HTERT RPE-1 (cell line): ENCODE data around the gene BIN1.

Experiments used
- in situ Hi-C: fragments of 300-500 bp; cut with MboI; formaldehyde crosslinking; loops from 4 replicates; pipeline ENCODE4 v1.14.3; 2020; ENCODE audit warnings: low sequenced_read_pairs

Gene BIN1, protein sequence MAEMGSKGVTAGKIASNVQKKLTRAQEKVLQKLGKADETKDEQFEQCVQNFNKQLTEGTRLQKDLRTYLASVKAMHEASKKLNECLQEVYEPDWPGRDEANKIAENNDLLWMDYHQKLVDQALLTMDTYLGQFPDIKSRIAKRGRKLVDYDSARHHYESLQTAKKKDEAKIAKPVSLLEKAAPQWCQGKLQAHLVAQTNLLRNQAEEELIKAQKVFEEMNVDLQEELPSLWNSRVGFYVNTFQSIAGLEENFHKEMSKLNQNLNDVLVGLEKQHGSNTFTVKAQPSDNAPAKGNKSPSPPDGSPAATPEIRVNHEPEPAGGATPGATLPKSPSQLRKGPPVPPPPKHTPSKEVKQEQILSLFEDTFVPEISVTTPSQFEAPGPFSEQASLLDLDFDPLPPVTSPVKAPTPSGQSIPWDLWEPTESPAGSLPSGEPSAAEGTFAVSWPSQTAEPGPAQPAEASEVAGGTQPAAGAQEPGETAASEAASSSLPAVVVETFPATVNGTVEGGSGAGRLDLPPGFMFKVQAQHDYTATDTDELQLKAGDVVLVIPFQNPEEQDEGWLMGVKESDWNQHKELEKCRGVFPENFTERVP

DNA sequence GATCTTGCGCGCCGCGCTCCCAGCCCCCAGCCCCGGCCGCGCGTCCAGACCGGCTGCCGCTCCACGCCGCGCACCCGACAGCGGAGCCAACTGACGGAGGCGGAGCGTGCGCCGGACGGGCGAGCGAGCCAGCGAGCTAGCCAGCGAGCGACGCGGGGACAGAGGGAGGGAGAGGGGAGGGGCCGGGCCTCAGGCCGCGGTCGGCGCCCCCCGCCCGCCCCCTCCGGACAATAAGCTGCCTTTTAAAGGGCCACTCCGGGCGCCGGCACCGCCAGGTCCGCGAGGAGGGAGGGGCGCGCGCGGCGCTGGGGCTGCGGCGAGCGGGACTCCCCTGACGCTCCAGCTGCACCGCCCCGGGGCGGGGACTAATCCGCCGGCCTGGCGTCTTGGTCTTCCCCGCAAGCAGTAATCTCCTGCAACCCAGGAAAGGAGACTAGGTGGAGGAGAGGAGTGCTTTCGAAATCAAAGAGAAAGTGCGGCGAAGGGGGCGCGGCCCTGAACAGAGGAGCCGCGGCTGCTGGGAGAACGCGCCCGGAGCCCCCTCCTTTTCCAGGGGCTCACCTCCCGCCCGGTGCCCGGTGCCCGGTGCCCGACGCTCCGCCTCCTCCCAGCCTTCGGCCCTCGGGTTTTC, at the start of gene BIN1:
Gene BIN1 (minus strand): TSS at position 164 of the 631 bp plus-strand sequence. CDS start 211 bp downstream, outside the sequence.
- in situ Hi-C loops, result no loop called here

DNA sequence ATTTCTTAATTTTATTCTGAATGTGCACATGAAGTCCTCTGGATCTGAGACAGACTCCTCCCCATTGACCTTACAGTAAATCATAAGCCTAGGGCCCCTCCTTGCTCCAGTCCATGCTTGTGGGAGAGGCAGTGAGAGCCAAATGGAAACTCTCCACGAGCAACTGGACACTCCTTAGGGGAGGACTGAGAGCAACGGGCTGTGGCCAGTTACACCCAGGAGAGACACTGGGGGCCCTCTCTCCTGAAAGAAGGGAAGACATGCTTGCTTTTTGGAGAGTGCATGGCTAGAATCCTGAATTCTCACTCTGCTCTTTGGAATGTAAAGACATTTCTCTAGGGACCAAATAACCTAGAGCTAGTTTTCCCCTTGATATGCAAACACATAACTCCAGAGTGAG, 49.0 kb upstream of the BIN1 start:
- in situ Hi-C loops, result no loop called here

DNA sequence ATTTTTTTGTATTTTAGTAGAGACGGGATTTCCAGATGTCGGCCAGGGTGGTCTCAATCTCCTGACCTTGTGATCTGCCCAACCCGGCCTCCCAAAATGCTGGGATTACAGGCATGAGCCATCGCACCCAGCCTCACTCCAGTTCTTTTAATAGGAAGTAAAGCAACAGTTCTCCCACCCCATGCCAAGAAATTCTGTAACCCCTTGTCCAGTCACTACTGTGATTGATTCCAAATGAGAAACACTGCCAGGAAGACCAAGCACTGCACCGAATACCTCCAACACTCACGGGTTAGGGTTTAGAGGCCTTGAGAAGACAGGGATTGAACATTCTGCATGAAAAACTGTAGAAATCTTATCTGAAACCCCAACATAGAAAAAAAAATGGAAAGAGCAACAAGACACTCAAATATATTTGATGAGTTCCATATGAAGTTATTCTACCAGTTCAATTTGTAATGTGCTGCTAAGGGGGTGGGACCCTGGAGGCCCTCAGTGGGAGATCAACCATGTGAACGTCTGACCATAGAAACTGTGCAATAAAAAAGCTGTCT, 48.2 kb upstream of the BIN1 start:
- in situ Hi-C loops, result no loop called here

DNA sequence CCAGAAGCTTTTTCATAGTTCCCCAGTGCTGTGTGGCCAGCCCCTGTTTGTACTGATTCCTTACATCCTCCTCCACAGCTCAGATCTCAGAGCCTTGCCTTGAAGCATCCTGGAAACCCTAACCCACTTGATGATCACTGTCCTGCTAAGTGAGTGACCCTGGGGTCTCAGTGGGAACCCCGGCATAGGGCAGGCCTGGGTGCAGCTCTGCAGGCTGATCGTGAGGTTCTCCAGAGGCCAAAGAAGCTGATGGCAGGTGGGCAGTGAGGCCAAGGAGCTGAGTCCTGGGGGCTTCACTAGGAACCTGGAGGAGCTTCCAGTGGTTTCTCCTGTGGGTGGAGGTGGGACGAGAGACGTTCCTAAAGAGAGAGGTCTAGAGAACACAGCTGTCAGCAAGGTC, 47.4 kb upstream of the BIN1 start:
- in situ Hi-C loops, result no loop called here

DNA sequence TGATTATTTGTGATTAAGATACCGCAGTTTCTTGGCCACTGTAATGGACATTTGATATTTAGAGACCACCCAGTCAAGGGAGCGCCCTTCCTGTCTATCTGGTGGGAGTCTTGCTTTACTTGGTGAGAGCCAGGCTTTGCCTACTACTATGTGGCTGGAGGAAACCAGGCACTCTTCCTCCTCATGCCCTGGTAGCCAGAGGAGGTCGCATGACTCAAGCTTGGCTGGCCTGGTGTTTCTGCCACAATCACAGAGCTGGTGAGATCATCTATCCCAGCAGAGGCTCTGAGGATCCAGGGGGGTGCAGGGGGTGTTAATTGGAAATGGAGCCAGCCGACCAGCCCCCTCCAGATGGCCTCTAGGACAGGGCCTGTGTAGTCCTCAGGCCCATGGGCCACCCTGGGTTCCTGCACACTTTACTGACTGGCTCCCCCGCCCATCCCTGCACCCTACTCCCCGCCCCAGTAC, 46.8 kb upstream of the BIN1 start:
- in situ Hi-C loops, result no loop called here

DNA sequence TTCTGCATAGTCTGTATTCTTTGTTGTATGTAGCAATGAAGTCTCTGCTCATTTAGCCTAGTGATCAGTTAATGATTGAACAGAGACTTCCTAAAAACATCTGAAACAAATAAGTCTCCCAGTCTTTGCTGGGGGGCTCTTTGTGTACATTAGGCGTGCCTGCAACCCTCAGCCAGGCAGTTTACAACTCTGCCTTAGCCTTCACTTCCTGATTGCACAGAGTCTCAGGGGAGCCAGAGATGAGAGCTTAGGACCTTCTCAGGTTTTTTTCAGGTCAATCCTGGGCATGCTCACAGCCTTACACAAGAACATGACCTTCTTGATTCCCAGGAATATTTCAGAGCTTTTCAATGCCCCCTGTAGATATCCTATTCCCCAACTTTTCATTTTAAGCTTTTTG, 44.0 kb upstream of the BIN1 start:
- in situ Hi-C loops, result no loop called here

DNA sequence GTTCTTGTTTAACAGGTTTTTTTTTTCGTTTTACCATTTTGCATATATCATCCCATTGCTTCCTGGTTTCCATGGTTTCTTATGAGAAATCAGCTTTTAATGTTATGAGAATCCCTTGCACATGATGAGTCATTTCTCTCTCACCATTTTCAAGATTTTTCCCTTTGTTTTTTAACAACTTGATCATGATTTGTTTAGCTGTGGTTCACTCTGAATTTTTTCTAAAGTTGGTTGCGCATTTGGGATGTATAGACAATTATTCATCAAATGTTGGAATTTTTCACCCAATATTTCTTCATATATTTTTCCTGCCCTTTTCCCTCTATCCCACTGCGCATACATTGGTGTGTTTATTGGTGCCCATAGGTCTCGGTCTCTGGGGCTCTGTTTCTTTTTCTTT, 42.4 kb upstream of the BIN1 start:
- in situ Hi-C loops, result no loop called here

DNA sequence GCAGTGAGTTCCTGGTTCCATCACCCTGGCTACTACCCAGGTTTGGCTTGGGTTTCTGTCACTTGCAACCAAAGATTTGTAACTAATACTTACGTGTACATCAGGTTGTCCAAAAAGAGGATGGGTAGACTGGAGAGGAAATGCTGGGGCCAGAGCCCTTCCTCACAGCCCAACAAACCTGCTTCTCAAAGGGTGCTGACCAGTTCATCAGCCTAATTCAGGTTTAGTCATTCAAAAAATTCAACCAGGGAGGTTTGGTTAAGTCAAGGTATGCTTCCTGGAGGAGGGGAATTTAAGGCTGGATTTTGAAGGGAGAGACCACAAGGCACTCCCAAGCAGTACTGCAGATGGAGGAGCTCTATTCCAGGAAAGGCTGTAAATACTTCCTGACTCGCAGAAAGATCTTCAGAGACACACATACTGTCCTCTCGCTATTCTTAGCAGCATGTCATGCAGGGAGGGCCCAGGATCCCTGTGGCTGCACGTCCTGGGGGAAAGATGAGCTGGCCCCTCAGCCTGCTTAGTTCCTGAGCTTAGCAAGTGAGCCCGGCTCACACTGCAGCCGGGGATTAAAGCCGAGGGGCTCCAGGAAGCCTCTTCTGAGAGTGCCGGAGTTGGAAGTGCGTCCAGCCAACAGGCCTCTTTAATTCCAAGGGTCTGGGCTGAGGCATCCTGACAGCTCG, 40.0 kb upstream of the BIN1 start:
- in situ Hi-C loops, result no loop called here

DNA sequence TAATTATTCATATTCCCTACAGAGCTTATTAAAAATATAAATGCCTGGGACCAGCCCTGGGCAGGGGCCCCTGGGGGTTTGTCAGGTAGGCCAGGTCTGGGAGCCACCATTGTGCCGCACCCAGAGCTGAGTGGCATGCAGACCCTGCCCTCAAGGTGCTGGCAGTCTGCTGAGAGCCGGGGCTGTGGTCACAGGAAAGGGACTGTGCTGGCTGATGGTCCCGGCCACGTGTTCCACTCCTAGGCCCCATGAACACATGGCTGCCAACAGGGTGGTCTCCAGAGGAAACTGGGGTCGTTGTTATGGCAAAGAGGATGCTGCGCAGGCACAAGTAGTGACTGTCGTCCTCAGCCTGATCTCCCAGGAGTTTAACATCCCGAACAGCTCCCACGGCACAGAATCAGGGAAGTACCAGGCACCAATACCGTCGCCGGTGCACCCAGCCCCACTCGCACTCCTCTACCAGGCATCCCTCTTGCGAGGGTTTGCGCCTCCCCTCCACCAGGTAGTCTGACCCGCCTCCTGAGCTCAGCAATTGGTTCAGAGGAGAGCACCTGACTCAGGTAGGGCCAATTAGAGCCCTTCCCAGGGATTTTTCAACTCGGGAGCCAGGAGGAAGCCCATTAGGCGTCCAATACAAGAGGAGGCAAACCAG, 39.2 kb upstream of the BIN1 start:
- in situ Hi-C loops, result no loop called here

DNA sequence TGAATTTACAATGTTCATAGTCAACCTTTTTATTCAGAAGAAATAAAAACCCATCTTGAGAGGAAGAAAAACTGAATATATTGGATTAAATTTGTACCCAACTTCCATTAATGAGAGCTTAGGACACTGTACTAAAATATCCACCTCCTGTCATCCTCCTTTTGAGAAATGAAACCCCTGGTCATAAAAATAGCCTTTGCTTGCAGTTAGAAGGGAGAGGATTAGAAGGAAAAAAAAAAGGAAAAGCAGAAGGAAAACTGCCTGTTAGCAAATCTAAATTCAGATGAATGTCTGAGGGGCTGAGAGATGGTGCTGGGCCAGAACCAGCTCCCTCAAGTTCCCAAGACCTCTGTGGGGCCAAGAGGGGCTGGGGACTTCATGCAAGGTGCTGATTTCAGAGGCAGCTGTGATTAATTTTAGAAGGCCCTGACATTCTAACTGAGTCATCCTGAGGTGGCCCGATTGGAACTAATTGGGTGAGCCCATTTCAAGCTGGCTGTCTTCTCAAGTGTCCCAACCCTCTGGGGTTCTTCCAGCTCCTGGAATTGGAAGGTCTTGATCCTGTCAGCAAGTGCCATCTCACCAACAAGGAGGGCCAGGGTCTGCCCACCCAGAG, 38.4 kb upstream of the BIN1 start:
- in situ Hi-C loops, result no loop called here

DNA sequence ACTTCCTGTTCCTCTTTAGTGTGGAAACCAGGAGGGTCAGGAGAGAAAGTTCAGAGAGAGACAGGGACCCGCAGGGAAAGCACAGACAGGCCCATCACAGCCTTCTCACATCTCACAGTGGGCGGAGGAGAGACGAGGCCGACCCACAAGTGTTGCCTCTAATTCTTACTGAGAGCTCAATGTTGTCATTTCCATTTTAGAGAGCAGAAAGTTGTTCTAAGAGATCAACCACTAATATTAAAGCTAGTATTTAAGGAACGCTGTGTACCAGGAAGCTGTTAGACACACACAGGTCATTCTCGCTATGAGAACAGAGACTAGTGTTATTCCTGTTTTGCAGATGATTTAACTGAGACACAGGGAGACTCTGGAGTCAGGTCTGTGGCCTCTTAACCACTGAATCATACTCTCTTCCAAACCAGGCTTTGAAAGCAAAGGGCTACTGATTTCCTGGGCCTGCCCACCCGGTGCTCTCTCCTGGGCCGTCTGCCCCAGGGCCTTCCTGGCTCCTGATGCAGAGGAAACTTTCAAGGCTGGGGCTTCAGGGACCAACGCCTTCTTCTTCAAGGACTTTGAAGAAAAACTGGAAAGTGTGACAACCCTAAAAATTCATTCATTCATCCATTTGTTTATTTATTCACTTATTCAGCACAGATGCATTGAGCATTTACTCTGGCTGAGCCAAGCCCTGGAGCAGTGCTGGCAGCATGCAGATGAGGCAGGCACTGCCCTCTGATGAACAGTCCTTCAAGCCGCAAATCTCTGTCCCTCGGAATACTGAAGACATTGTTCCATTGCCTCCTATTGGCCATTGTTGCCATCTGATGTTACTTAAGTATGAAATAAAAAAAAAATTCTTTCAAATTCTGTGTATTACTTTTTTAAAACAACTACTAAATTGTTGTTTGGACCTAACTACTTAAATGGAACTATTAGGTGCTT, 37.2 kb upstream of the BIN1 start:
- in situ Hi-C loops, result no loop called here

DNA sequence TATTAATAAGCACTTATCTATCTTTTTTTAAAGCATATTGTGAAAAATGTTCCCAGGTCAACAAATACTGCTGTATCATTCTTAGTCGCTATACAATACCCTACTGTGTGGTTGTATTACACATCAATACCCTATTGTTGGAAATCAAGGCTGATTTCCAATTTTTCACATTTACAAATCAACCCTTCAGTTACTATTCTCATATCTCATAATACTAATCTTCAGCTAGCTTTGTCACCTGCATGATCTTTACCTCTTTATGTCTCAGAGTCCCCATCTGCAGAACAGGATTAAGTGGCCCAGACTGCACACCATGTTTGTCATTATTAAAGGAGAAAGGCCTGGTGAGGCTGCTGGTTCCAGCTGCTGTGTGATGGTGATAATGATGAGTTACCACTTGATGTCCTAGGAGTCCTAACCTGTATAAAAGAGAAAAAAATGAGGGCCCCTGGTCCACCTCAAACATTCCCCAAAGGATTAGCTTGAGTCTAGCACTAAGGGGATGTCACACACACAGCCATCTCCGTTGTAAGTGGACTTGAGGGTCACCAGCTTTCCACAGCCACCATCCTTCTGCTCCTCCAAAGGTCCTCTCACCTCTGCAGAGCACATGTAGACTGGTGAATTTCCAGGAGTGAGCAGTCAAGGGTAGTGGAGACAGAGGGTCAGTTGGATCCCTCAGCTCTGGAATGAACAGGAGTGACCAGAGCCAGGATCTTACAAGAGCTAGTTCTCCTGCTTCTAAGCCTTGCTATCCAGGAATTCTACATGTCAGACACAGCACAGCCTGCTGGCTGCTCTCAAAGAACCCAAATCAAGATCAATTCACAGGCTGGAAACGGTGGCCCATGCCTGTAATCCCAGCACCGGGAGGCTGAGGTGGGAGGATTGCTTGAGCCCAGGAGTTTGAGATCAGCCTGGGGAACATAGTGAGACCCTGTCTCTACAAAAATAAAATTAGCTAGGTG, 36.0 kb upstream of the BIN1 start:
- in situ Hi-C loops, result no loop called here

DNA sequence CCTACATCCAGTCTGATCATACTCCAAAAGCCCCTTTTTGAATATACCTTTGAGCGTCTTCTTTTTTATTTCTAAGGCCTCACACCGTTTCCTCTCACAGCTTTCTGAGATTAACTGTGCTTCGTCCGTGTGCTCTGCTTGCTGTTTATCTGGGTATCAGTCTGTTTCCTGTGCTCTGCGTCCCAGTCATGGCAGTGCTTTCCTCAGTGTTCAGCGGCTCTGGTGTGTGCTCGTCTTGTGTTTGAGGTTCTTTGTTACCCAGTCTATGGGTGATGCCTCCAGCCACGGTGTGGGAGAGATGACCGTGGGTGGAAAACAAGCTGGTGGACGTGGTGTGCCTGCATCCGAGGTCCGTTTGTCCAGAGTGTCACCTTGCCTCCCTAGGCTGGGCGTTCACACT, 33.6 kb upstream of the BIN1 start:
- in situ Hi-C loops, result no loop called here

DNA sequence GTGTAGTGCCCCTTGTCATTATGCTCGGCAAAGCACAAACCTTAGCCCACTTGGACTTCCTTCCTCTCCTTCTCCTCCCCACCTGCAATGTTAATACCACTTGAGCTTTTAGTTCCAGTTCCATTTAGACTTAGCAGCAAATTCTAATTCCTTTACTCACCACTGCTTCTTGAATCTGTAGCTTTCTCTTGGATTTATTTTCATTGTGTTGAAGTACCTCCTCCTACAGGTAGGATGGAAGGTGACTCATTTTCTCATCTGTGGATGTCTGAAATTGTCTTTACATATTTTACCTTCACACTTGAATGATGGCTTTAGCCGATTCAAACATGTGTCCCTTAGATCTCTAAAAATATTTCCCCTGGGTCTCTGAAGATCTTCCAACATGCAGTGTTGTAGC, 32.8 kb upstream of the BIN1 start:
- in situ Hi-C loops, result no loop called here

DNA sequence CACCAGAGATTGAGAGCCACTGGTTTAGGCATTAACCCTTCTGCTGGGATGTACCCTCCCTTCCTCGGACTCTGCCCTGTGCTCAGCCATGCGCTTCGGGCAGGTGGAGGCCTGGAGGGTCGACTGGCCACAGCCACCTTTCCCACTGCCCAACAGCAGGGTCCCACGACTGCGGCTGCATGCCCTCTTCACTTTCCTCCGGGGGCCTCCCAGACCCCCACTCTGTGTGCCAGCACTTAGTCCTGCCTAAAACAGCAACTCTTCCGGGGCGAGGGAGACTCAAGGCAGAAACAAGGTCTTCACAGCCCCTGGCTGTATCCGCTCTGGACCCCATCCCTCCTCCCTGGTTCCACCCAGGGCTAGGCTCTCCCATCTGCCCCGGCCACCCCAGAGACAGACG, 31.3 kb upstream of the BIN1 start:
- in situ Hi-C loops, result no loop called here

DNA sequence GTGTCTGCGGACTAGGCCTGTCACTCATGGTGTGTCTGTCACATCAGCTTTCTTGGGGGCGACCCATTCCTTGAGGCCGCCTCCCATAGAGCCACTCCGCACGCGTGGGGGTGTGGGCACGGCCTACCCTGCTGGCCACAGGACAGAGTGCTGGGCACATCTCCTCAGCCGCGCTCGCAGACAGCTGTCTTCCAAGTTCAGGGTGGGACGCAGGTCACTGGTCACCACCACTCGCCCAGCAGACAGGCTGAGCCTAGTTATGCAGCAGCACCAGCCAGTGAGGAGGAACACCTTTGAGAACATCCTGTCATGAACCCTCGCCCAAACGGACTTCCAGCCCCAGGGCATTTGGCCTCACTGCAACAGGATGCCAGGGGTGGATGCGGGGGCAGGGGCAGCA, 30.8 kb upstream of the BIN1 start:
- in situ Hi-C loops, result no loop called here

DNA sequence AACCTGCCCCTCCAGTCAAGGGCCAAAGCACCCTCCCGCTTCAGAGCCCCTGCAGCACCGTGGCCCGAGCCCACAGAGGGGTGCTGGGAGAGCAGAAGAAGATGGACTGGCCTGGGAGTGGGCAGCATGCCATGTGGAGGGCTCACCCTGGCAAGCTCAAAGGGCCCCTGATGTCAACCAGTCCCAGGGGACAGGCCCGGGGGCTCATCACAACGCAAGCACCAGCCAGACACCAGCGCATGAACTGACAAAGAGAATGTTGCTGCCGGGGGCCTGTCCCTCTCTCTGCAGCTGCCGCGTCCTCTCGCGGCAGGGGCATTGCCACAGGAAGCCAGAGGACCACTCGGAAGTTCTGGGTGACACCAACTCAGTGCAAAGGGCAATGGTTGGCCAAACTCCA, 30.3 kb upstream of the BIN1 start:
- in situ Hi-C loops, result no loop called here
